ENCODE results near the gene CD58. TPM values are rescaled to one million over a fixed set of nuclear protein-coding genes. Genes with fewer than 3 reads are reported as not detected.

CD58 gene
- total RNA-seq, 4 donors from 2014 or later: 1.8 to 48.7 (median 32.7) TPM

GRCh38 chr1:116553386-116554115 lies 17.3 kb downstream of the CD58 start:
- intact Hi-C loops (cut with DNase I; ENCODE audit: low total_unique reads) (no loop called here), in situ Hi-C loops (cut with MboI; ENCODE audit: low pct_ligation_motif_present in 1 of 4, low pct_unique_long_range_greater_than_20kb in 1 of 4, low sequenced_read_pairs in 3 of 4) (no loop called here)
- no peak for TF ChIP-seq CTCF (IDR thresholded peaks at IDR 0.05)
- TF ChIP-seq POLR2AphosphoS5 (IDR thresholded peaks at IDR 0.05): no peak
- TF ChIP-seq POLR2A (IDR thresholded peaks at IDR 0.05): no peak
- no peak for TF ChIP-seq EP300 (IDR thresholded peaks at IDR 0.05; ENCODE audit: low read depth)
- 100% methylated on average over 1 of the region's 1 CpG for WGBS, 2 donors (ENCODE audit: low coverage in 1 of 2)
- H3K4me1 ChIP-seq: peaks cover 0 to 27% (median 19%) of the 10 kb centered on the region in 4 donors
- H3K4me3 ChIP-seq: no peak overlapping the region
- no peak for DNase-seq
- no peaks in the 10 kb centered on the region for H3K9me3 ChIP-seq
- H3K36me3 ChIP-seq: no peaks in the 10 kb centered on the region
- no peaks in the 10 kb centered on the region for H3K27me3 ChIP-seq
- no peak overlapping the region for H3K27ac ChIP-seq

GRCh38 chr1:116546354-116546977 lies 24.4 kb downstream of the CD58 start:
- Histone ChIP-seq H3K27ac (no peak overlapping the region), H3K4me3 (no peak overlapping the region), H3K4me1 (no peaks in the 10 kb centered on the region), H3K36me3 (peaks cover 0 to 19% (median 5%) of the 10 kb centered on the region in 4 donors), H3K9me3 (no peaks in the 10 kb centered on the region), H3K27me3 (no peaks in the 10 kb centered on the region)
- WGBS, 2 donors (ENCODE audit: low coverage in 1 of 2): 82 to 95% methylated on average over 4 of the region's 4 CpGs
- DNase-seq: no peak
- TF ChIP-seq POLR2AphosphoS5 (IDR thresholded peaks at IDR 0.05): no peak
- no peak for TF ChIP-seq CTCF (IDR thresholded peaks at IDR 0.05)
- TF ChIP-seq POLR2A (IDR thresholded peaks at IDR 0.05): no peak
- TF ChIP-seq EP300 (IDR thresholded peaks at IDR 0.05; ENCODE audit: low read depth): no peak
- intact Hi-C loops (cut with DNase I; ENCODE audit: low total_unique reads) (no loop called here), in situ Hi-C loops (cut with MboI; ENCODE audit: low pct_ligation_motif_present in 1 of 4, low pct_unique_long_range_greater_than_20kb in 1 of 4, low sequenced_read_pairs in 3 of 4) (no loop called here)

- H3K27ac ChIP-seq: no peak overlapping the region
- 79% methylated on average over 2 of the region's 2 CpGs; no CpG with 5 or more reads in 1 of the 2 donors for WGBS, 2 donors (ENCODE audit: low coverage in 1 of 2)
Observed at GRCh38 chr1:116545359-116545705, 25.5 kb downstream of the CD58 start.

More at GRCh38 chr1:116545359-116545705, 25.5 kb downstream of the CD58 start:
- H3K4me3 ChIP-seq: no peak overlapping the region
- DNase-seq: no peak
- no peaks in the 10 kb centered on the region for H3K9me3 ChIP-seq
- TF ChIP-seq POLR2A (IDR thresholded peaks at IDR 0.05) (no peak), EP300 (IDR thresholded peaks at IDR 0.05; ENCODE audit: low read depth) (no peak), POLR2AphosphoS5 (IDR thresholded peaks at IDR 0.05) (no peak), CTCF (IDR thresholded peaks at IDR 0.05) (no peak)
- intact Hi-C loops (cut with DNase I; ENCODE audit: low total_unique reads) (no loop called here), in situ Hi-C loops (cut with MboI; ENCODE audit: low pct_ligation_motif_present in 1 of 4, low pct_unique_long_range_greater_than_20kb in 1 of 4, low sequenced_read_pairs in 3 of 4) (no loop called here)
- H3K4me1 ChIP-seq: no peaks in the 10 kb centered on the region
- peaks cover 0 to 29% (median 7%) of the 10 kb centered on the region in 4 donors for H3K36me3 ChIP-seq
- no peaks in the 10 kb centered on the region for H3K27me3 ChIP-seq

Measured in transverse colon (tissue), 4 donors.